HEK293T (cell line): ENCODE results near the gene C9.

Source experiments
- CTCF ChIA-PET: fragments of 350-600 bp; formaldehyde crosslinking; extraction: SDS; loops from one replicate; lab custom pipeline; 2021; ENCODE audit warnings: antibody characterized with exemption, inconsistent platforms; lab: Yijun Ruan, JAX
- POLR2A ChIA-PET: fragments of 350-600 bp; formaldehyde crosslinking; extraction: SDS; loops from one replicate; lab custom pipeline; 2020; ENCODE audit warnings: antibody characterized with exemption, inconsistent platforms; lab: Yijun Ruan, JAX
- DNase-seq: peaks from one replicate; pipeline ENCODE4 v3.0.0; 2012; ENCODE audit warnings: mixed read lengths; ENCODE audit errors: extremely low spot score
- ARNT ChIP-seq: fragments of 450-650 bp; IDR thresholded peaks from 2 replicates; pipeline ENCODE4 v1.6.1; 2017; ENCODE audit warnings: mild to moderate bottlenecking
- BHLHE40 ChIP-seq: fragments of 450-650 bp; IDR thresholded peaks from 2 replicates; pipeline ENCODE4 v1.6.1; 2016; ENCODE audit warnings: mild to moderate bottlenecking, moderate library complexity, borderline replicate concordance
- CTBP1 ChIP-seq: fragments of 450-650 bp; IDR thresholded peaks from 2 replicates; pipeline ENCODE4 v1.6.1; 2016; ENCODE audit warnings: borderline replicate concordance
- ELF4 ChIP-seq: fragments of 450-650 bp; IDR thresholded peaks from 2 replicates; pipeline ENCODE4 v1.6.1; 2017; ENCODE audit warnings: antibody characterized with exemption
- FOXA1 ChIP-seq: fragments of 450-650 bp; IDR thresholded peaks from 2 replicates; pipeline ENCODE4 v1.6.1; 2016; ENCODE audit warnings: mild to moderate bottlenecking
- FOXK2 ChIP-seq: fragments of 450-650 bp; IDR thresholded peaks from 2 replicates; pipeline ENCODE4 v1.6.1; 2016; ENCODE audit warnings: mild to moderate bottlenecking
- FOXM1 ChIP-seq: fragments of 450-650 bp; IDR thresholded peaks from 2 replicates; pipeline ENCODE4 v1.6.1; 2017; ENCODE audit warnings: mild to moderate bottlenecking, borderline replicate concordance
- HDGF ChIP-seq: fragments of 450-650 bp; IDR thresholded peaks from 2 replicates; pipeline ENCODE4 v1.6.1; 2017; ENCODE audit warnings: antibody characterized with exemption, borderline replicate concordance
- L3MBTL2 ChIP-seq: fragments of 450-650 bp; conservative IDR thresholded peaks from 2 replicates; pipeline ENCODE4 v1.6.1; 2016; ENCODE audit warnings: mild to moderate bottlenecking
- LEF1 ChIP-seq: fragments of 450-650 bp; IDR thresholded peaks from 2 replicates; pipeline ENCODE4 v1.6.1; 2017; ENCODE audit warnings: mild to moderate bottlenecking, borderline replicate concordance
- NFRKB ChIP-seq: fragments of 450-650 bp; IDR thresholded peaks from 2 replicates; pipeline ENCODE4 v1.6.1; 2016; ENCODE audit warnings: mild to moderate bottlenecking, moderate library complexity
- PKNOX1 ChIP-seq: fragments of 450-650 bp; IDR thresholded peaks from 2 replicates; pipeline ENCODE4 v1.6.1; 2016
- SP1 ChIP-seq: fragments of 450-650 bp; IDR thresholded peaks from 2 replicates; pipeline ENCODE4 v1.6.1; 2017
- SUZ12 ChIP-seq: fragments of 450-650 bp; IDR thresholded peaks from 2 replicates; pipeline ENCODE4 v1.6.1; 2016; ENCODE audit warnings: mild to moderate bottlenecking
- TARDBP ChIP-seq: fragments of 450-650 bp; IDR thresholded peaks from 2 replicates; pipeline ENCODE4 v1.6.1; 2016
- ZNF384 ChIP-seq: fragments of 450-650 bp; IDR thresholded peaks from 2 replicates; pipeline ENCODE4 v1.6.1; 2016

Gene C9

GRCh38 chr5:39364367-39364766 lies at the start of gene C9:
Gene C9 (minus strand): TSS chr5:39364495. CDS start chr5:39364464, 31 bp downstream.
- ChIA-PET CTCF (no interaction called here), POLR2A (no interaction called here)
- no peak for DNase-seq
- TF ChIP-seq FOXA1 (no peak), CTBP1 (no peak), ELF4 (no peak), SUZ12 (no peak), LEF1 (no peak)

- no peak for DNase-seq
- ChIA-PET POLR2A (interaction anchor here (3.9 kb wide), 1 partner anchor 10 kb away, joined by 20 read pairs; the partner anchor contains the start of gene DAB2), CTCF (no interaction called here)
- TF ChIP-seq ELF4 (no peak), SUZ12 (no peak), NFRKB (no peak), PKNOX1 (no peak), FOXM1 (no peak), L3MBTL2 (no peak), FOXA1 (no peak), ARNT (no peak), SP1 (no peak), LEF1 (no peak), ZNF384 (no peak), HDGF (no peak), BHLHE40 (no peak), CTBP1 (no peak), TARDBP (no peak)
Measured at GRCh38 chr5:39413771-39414170, 49.5 kb upstream of the C9 start.

- no peak for DNase-seq
- POLR2A ChIA-PET = interaction anchor here (3.9 kb wide), 1 partner anchor 11 kb away, joined by 20 read pairs; the partner anchor contains the start of gene DAB2
- TF ChIP-seq FOXM1 (no peak), SP1 (no peak), LEF1 (no peak), PKNOX1 (no peak)
- CTCF ChIA-PET = interaction anchor here (0.6 kb wide), 1 partner anchor 55 kb away, joined by 3 read pairs; no protein-coding TSS in a partner anchor
Measured at GRCh38 chr5:39412721-39413394, 48.6 kb upstream of the C9 start.

- ChIA-PET POLR2A (interaction anchor here (0.7 kb wide), 1 partner anchor 13 kb away, joined by 3 read pairs; the partner anchor contains the start of gene DAB2), CTCF (no interaction called here)
- DNase-seq = no peak
- TF ChIP-seq FOXA1 = no peak
- TF ChIP-seq PKNOX1 = no peak
- no peak for TF ChIP-seq ZNF384
- TF ChIP-seq BHLHE40 = no peak
Measured at GRCh38 chr5:39411985-39412384, 47.7 kb upstream of the C9 start.

- TF ChIP-seq ELF4 (no peak), LEF1 (no peak), FOXA1 (no peak), ZNF384 (no peak), FOXK2 (no peak), PKNOX1 (no peak), SUZ12 (no peak), NFRKB (no peak), CTBP1 (no peak), BHLHE40 (no peak), FOXM1 (no peak), HDGF (no peak), TARDBP (no peak), ARNT (no peak), L3MBTL2 (no peak), SP1 (no peak)
- ChIA-PET POLR2A (interaction anchor here (2.2 kb wide), 1 partner anchor 14 kb away, joined by 8 read pairs; the partner anchor contains the start of gene DAB2), CTCF (interaction anchor here (1.9 kb wide), 1 partner anchor 14 kb away, joined by 9 read pairs; the partner anchor contains the start of gene DAB2)
- DNase-seq = no peak
Measured at GRCh38 chr5:39411061-39411460, 46.8 kb upstream of the C9 start.

GRCh38 chr5:39409033-39409432 lies 44.7 kb upstream of the C9 start:
- CTCF ChIA-PET = no interaction called here
- POLR2A ChIA-PET = interaction anchor here (2.2 kb wide), 1 partner anchor 16 kb away, joined by 8 read pairs; the partner anchor contains the start of gene DAB2

More at GRCh38 chr5:39409033-39409432, 44.7 kb upstream of the C9 start:
- DNase-seq = no peak
- no peak for TF ChIP-seq PKNOX1
- no peak for TF ChIP-seq ELF4
- TF ChIP-seq LEF1 = no peak
- TF ChIP-seq FOXK2 = no peak
- no peak for TF ChIP-seq BHLHE40
- TF ChIP-seq NFRKB = no peak
- TF ChIP-seq FOXA1 = no peak
- TF ChIP-seq FOXM1 = no peak
- no peak for TF ChIP-seq SP1
- TF ChIP-seq SUZ12 = no peak
- no peak for TF ChIP-seq TARDBP
- TF ChIP-seq L3MBTL2 = no peak
- TF ChIP-seq ARNT = no peak
- TF ChIP-seq CTBP1 = no peak
- no peak for TF ChIP-seq HDGF
- TF ChIP-seq ZNF384 = no peak
